ENCODE results near the gene AGA. TPM values are rescaled to one million over a fixed set of nuclear protein-coding genes. Genes with fewer than 3 reads are reported as not detected.

AGA gene
- polyA plus RNA-seq, 1 of the 3 experiments (the other 2 are of a cell fraction): 36.8 TPM

GRCh38 chr4:177413656-177414055 is 28.6 kb downstream of the AGA start:
- Histone ChIP-seq H3K9ac (no peak overlapping the region), H3K27me3 (ENCODE audit: insufficient read depth) (no peaks in the 10 kb centered on the region), H3K9me3 (no peaks in the 10 kb centered on the region), H3K27ac (ENCODE audit: low read depth in 2 of 2, low read length in 1 of 2) (no peak overlapping the region), H2AFZ (ENCODE audit: low read depth) (no peak overlapping the region), H3F3A (replicated peaks; ENCODE audit: insufficient read depth) (no peaks in the 10 kb centered on the region), H3K4me2 (no peak overlapping the region), H4K20me1 (ENCODE audit: insufficient read depth) (no peaks in the 10 kb centered on the region), H3K9me2 (no peaks in the 10 kb centered on the region), H3K4me3 (ENCODE audit: low read depth in 2 of 2, low read length in 1 of 2) (no peak overlapping the region), H3K4me1 (ENCODE audit: control insufficient read depth in 1 of 2, insufficient read depth in 2 of 2, low read depth in 1 of 2, low read length in 1 of 2) (no peaks in the 10 kb centered on the region), H3K36me3 (replicated peaks in 1 of 2; ENCODE audit: control insufficient read depth in 1 of 2, insufficient read depth in 2 of 2, low read length in 1 of 2) (no peaks in the 10 kb centered on the region), H3K79me2 (ENCODE audit: insufficient read depth) (no peaks in the 10 kb centered on the region)
- ChIA-PET CTCF (interaction anchor here (0.6 to 1.7 kb wide), 2 partner anchors 8 to 366 kb away, joined by 3 to 4 read pairs; no protein-coding TSS in a partner anchor), POLR2A (no interaction called here)
- no peak for TF ChIP-seq PBX3 (IDR thresholded peaks at IDR 0.05)
- no peak for TF ChIP-seq SMC3 (IDR thresholded peaks at IDR 0.05; ENCODE audit: low read depth, low read length)
- DNase-seq: no peak

- H4K20me1 ChIP-seq (ENCODE audit: insufficient read depth): no peaks in the 10 kb centered on the region
- no peak overlapping the region for H3K4me2 ChIP-seq
- DNase-seq: no peak
- no peaks in the 10 kb centered on the region for H3K79me2 ChIP-seq (ENCODE audit: insufficient read depth)
- H3K4me1 ChIP-seq (ENCODE audit: control insufficient read depth in 1 of 2, insufficient read depth in 2 of 2, low read depth in 1 of 2, low read length in 1 of 2): no peaks in the 10 kb centered on the region
- H3K9ac ChIP-seq: no peak overlapping the region
- no peak overlapping the region for H3K4me3 ChIP-seq (ENCODE audit: low read depth in 2 of 2, low read length in 1 of 2)
- no peaks in the 10 kb centered on the region for H3F3A ChIP-seq (replicated peaks; ENCODE audit: insufficient read depth)
- no peak for TF ChIP-seq SMC3 (IDR thresholded peaks at IDR 0.05; ENCODE audit: low read depth, low read length)
- no peak for TF ChIP-seq RXRA (IDR thresholded peaks at IDR 0.05; ENCODE audit: borderline replicate concordance, low read depth)
- no peak for TF ChIP-seq FOSL2 (IDR thresholded peaks at IDR 0.05; ENCODE audit: borderline replicate concordance, low read depth)
- no peak for TF ChIP-seq EP300 (IDR thresholded peaks at IDR 0.05; ENCODE audit: borderline replicate concordance in 1 of 2, low read depth in 1 of 2, low read length in 1 of 2)
- no peak for TF ChIP-seq MXI1 (IDR thresholded peaks at IDR 0.05; ENCODE audit: low read depth, low read length)
- no peak for TF ChIP-seq RCOR1 (IDR thresholded peaks at IDR 0.05; ENCODE audit: low read length)
- no peak for TF ChIP-seq USF1 (IDR thresholded peaks at IDR 0.05; ENCODE audit: borderline replicate concordance, low read depth)
- no peak for TF ChIP-seq REST (IDR thresholded peaks at IDR 0.05; ENCODE audit: low read depth, low read length)
- TF ChIP-seq ZBTB33 (IDR thresholded peaks at IDR 0.05; ENCODE audit: borderline replicate concordance, low read depth): no peak
- no peak for TF ChIP-seq FOXM1 (IDR thresholded peaks at IDR 0.05; ENCODE audit: low read depth)
- TF ChIP-seq SIN3A (IDR thresholded peaks at IDR 0.05; ENCODE audit: borderline replicate concordance, low read depth, low read length): no peak
- TF ChIP-seq CHD2 (IDR thresholded peaks at IDR 0.05; ENCODE audit: low read length, partially characterized antibody): no peak
- no peaks in the 10 kb centered on the region for H3K27me3 ChIP-seq (ENCODE audit: insufficient read depth)
- WGBS (ENCODE audit: low lambda C conversion rate): 21% methylated on average over 1 of the region's 1 CpG
- no peaks in the 10 kb centered on the region for H3K9me2 ChIP-seq
- CTCF ChIA-PET: interaction anchor here (1.7 kb wide), 1 partner anchor 9 kb away, joined by 4 read pairs; no protein-coding TSS in a partner anchor
- no peak overlapping the region for H2AFZ ChIP-seq (ENCODE audit: low read depth)
- H3K9me3 ChIP-seq: no peaks in the 10 kb centered on the region
- H3K36me3 ChIP-seq (replicated peaks in 1 of 2; ENCODE audit: control insufficient read depth in 1 of 2, insufficient read depth in 2 of 2, low read length in 1 of 2): no peaks in the 10 kb centered on the region
- H3K27ac ChIP-seq (ENCODE audit: low read depth in 2 of 2, low read length in 1 of 2): no peak overlapping the region
- POLR2A ChIA-PET: no interaction called here
Observed at GRCh38 chr4:177413076-177413475, 29.2 kb downstream of the AGA start.

All from SK-N-SH (cell line).